HepG2 (cell line): ENCODE data around the gene ZIC2. TPM values are rescaled to one million over a fixed set of nuclear protein-coding genes. Genes with fewer than 3 reads are reported as not detected.

Source experiments
- ATF6 ChIP-seq: sonication (generic); formaldehyde crosslinking; conservative IDR thresholded peaks from 2 replicates; pipeline ENCODE4 v1.4.0; 2020; ENCODE audit warnings: missing genetic modification reagents
- CCAR2 ChIP-seq: fragments of 200-400 bp; formaldehyde crosslinking; optimal IDR thresholded peaks from 2 replicates; pipeline ENCODE3; 2018; ENCODE audit warnings: low read depth, mild to moderate bottlenecking, low read length, moderate library complexity
- CHD4 ChIP-seq: fragments of 200-600 bp; sonication (generic); IDR thresholded peaks from 2 replicates; pipeline ENCODE4 v1.7.0; 2017; ENCODE audit warnings: mild to moderate bottlenecking, low read length, borderline replicate concordance
- MTA3 ChIP-seq: sonication (generic); formaldehyde crosslinking; IDR thresholded peaks from 2 replicates; pipeline ENCODE4 v1.4.0; 2020; ENCODE audit warnings: missing genetic modification reagents
- PHB2 ChIP-seq: fragments of 450-650 bp; IDR thresholded peaks from 2 replicates; pipeline ENCODE4 v1.6.1; 2018; ENCODE audit not compliant: partially characterized antibody
- PLRG1 ChIP-seq: fragments of 450-650 bp; conservative IDR thresholded peaks from 2 replicates; pipeline ENCODE4 v1.6.1; 2016
- POLR2AphosphoS5 ChIP-seq: IDR thresholded peaks from 2 replicates; pipeline ENCODE4 v1.6.1; 2012; ENCODE audit warnings: low read depth, low read length
- RCOR2 ChIP-seq: IDR thresholded peaks from 2 replicates; pipeline ENCODE4 v1.6.1; 2016; ENCODE audit warnings: missing biosample characterization, missing genetic modification reagents
- SOX6 ChIP-seq, 2 experiments: fragments of 450-650 bp in 1 of 2; sonication (generic) in 1 of 2; formaldehyde crosslinking in 1 of 2; IDR thresholded peaks; 2 replicates each; pipeline versions ENCODE4 v1.4.0 to v1.6.1; 2017 to 2020; ENCODE audit warnings: antibody characterized with exemption in 1 of 2, mild to moderate bottlenecking in 1 of 2, missing genetic modification reagents in 1 of 2
- TFDP1 ChIP-seq: IDR thresholded peaks from 2 replicates; pipeline ENCODE4 v1.6.1; 2016; ENCODE audit warnings: missing compliant biosample characterization, missing genetic modification reagents, borderline replicate concordance
- U2AF2 ChIP-seq: fragments of 200-400 bp; formaldehyde crosslinking; IDR thresholded peaks from 2 replicates; pipeline ENCODE4 v1.6.1; 2017; ENCODE audit warnings: low read depth, mild to moderate bottlenecking, low read length
- ZFP36 ChIP-seq: fragments of 150-350 bp; IDR thresholded peaks from 2 replicates; pipeline ENCODE4 v1.6.1; 2018; ENCODE audit warnings: borderline replicate concordance, low read length, low read depth; ENCODE audit not compliant: partially characterized antibody
- ZNF235 ChIP-seq: sonication (generic); formaldehyde crosslinking; IDR thresholded peaks from 2 replicates; pipeline ENCODE4 v1.8.1; 2023; ENCODE audit warnings: mild to moderate bottlenecking, missing genetic modification reagents, borderline replicate concordance
- ZNF335 ChIP-seq: sonication (generic); formaldehyde crosslinking; IDR thresholded peaks from 2 replicates; pipeline ENCODE4 v1.4.0; 2020; ENCODE audit warnings: missing genetic modification reagents
- ZNF746 ChIP-seq: sonication (generic); formaldehyde crosslinking; IDR thresholded peaks from 2 replicates; pipeline ENCODE4 v1.8.0; 2022; ENCODE audit warnings: mild to moderate bottlenecking, missing genetic modification reagents
- ZSCAN12 ChIP-seq: sonication (generic); formaldehyde crosslinking; IDR thresholded peaks from 2 replicates; pipeline ENCODE4 v1.9.0; 2021; ENCODE audit warnings: mild to moderate bottlenecking, missing genetic modification reagents
- polyA plus RNA-seq, 8 experiments: library from polyadenylated mRNA; depleted of rRNA in 3 of 8; stranded (reverse) in 7 of 8; unstranded in 1 of 8; fragments of >200 nt; fragmentation: Illumina TruSeq in 4 of 8; extraction: Trizol in 4 of 8; gene quantifications; 2 replicates each; pipeline versions ENCODE4 v1.2.1 to v1.2.3, GENCODE V29; 2011 to 2016; ENCODE audit warnings: low read depth in 4 of 8, missing spikeins in 1 of 8, mixed read lengths in 1 of 8; ENCODE audit not compliant: insufficient read depth in 1 of 8
- total RNA-seq, 5 experiments: library from RNA; depleted of rRNA; stranded (reverse); fragments of >200 nt; fragmentation: Illumina TruSeq; extraction: Trizol; gene quantifications; 2 replicates each; pipeline ENCODE4 v1.2.3, GENCODE V29; 2016; ENCODE audit warnings: low read depth in 1 of 5
- TF ChIP-seq, protein P1 (sequence below): sonication (generic); formaldehyde crosslinking; IDR thresholded peaks from 2 replicates; pipeline ENCODE4 v1.8.1; 2023; ENCODE audit warnings: mild to moderate bottlenecking, moderate library complexity, missing genetic modification reagents
- TF ChIP-seq, protein P2 (sequence below): sonication (generic); formaldehyde crosslinking; IDR thresholded peaks from 2 replicates; pipeline ENCODE4 v1.4.0; 2020; ENCODE audit warnings: mild to moderate bottlenecking, missing genetic modification reagents
- TF ChIP-seq, protein P3 (sequence below): IDR thresholded peaks from 2 replicates; pipeline ENCODE4 v1.6.1; 2016

Gene ZIC2
- total and polyA plus RNA-seq, 2 of the 13 experiments (the other 11 are each of a cell fraction or from before 2014, with no cell fraction given) = 0.13 TPM; not detected in 1

GRCh38 chr13:99980201-99980823, 1.3 kb upstream of the ZIC2 start (continued):
- TF ChIP-seq ATF6 (CRISPR knock-in tag) = no peak
- no peak for TF ChIP-seq CHD4
- TF ChIP-seq RCOR2 (CRISPR knock-in tag) = no peak
- peak; percentile 80 for TF ChIP-seq TFDP1 (CRISPR knock-in tag)
- no peak for TF ChIP-seq CCAR2
- TF ChIP-seq, protein P1, sequence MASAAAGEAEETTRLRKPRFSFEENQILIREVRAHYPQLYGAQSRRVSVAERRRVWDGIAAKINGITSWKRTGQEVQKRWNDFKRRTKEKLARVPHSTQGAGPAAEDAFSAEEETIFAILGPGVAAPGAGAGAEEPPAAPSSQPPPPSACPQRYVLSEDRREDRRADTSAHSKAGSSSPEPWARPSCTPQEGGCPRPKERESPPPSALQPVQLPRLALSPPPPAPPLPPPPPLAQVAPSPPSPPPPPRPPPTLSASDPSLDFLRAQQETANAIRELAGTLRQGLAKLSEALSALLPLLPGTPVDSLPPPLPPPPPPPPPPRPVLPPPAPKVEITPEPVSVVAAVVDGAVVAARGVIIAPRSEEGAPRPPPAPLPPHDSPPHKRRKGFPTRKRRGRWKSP (CRISPR knock-in tag) = no peak
- TF ChIP-seq ZNF235 (CRISPR knock-in tag) = no peak
- no peak for TF ChIP-seq ZNF335 (CRISPR knock-in tag)
- TF ChIP-seq, protein P2, sequence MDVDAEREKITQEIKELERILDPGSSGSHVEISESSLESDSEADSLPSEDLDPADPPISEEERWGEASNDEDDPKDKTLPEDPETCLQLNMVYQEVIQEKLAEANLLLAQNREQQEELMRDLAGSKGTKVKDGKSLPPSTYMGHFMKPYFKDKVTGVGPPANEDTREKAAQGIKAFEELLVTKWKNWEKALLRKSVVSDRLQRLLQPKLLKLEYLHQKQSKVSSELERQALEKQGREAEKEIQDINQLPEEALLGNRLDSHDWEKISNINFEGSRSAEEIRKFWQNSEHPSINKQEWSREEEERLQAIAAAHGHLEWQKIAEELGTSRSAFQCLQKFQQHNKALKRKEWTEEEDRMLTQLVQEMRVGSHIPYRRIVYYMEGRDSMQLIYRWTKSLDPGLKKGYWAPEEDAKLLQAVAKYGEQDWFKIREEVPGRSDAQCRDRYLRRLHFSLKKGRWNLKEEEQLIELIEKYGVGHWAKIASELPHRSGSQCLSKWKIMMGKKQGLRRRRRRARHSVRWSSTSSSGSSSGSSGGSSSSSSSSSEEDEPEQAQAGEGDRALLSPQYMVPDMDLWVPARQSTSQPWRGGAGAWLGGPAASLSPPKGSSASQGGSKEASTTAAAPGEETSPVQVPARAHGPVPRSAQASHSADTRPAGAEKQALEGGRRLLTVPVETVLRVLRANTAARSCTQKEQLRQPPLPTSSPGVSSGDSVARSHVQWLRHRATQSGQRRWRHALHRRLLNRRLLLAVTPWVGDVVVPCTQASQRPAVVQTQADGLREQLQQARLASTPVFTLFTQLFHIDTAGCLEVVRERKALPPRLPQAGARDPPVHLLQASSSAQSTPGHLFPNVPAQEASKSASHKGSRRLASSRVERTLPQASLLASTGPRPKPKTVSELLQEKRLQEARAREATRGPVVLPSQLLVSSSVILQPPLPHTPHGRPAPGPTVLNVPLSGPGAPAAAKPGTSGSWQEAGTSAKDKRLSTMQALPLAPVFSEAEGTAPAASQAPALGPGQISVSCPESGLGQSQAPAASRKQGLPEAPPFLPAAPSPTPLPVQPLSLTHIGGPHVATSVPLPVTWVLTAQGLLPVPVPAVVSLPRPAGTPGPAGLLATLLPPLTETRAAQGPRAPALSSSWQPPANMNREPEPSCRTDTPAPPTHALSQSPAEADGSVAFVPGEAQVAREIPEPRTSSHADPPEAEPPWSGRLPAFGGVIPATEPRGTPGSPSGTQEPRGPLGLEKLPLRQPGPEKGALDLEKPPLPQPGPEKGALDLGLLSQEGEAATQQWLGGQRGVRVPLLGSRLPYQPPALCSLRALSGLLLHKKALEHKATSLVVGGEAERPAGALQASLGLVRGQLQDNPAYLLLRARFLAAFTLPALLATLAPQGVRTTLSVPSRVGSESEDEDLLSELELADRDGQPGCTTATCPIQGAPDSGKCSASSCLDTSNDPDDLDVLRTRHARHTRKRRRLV (CRISPR knock-in tag) = no peak
- 0 out of 2 replicates have a peak, but pooled peaks have one; percentile 35 for TF ChIP-seq ZSCAN12 (CRISPR knock-in tag)
- no peak for TF ChIP-seq MTA3 (CRISPR knock-in tag)
- no peak for TF ChIP-seq ZNF746 (CRISPR knock-in tag)
- TF ChIP-seq U2AF2 = no peak
- TF ChIP-seq PHB2 = no peak
- TF ChIP-seq SOX6 (IDR thresholded peaks at IDR 0.05) = no peak
- no peak for TF ChIP-seq SOX6 (CRISPR knock-in tag; IDR thresholded peaks at IDR 0.05)
- TF ChIP-seq ZFP36 = no peak
- TF ChIP-seq, protein P3, sequence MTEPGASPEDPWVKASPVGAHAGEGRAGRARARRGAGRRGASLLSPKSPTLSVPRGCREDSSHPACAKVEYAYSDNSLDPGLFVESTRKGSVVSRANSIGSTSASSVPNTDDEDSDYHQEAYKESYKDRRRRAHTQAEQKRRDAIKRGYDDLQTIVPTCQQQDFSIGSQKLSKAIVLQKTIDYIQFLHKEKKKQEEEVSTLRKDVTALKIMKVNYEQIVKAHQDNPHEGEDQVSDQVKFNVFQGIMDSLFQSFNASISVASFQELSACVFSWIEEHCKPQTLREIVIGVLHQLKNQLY (CRISPR knock-in tag) = no peak
- no peak for TF ChIP-seq POLR2AphosphoS5
- no peak for TF ChIP-seq PLRG1
